B cell (primary cell): ENCODE measurements around the gene GSTM3. TPM values are rescaled to one million over a fixed set of nuclear protein-coding genes. Genes with fewer than 3 reads are reported as not detected.

Experiments used
- ATAC-seq: fragments of 200-7000 bp; cut with Tn5 transposase; one replicate; pipeline ENCODE4 v1.10.0; 2021; ENCODE audit warnings: low read depth, mild to moderate bottlenecking, moderate number of reproducible peaks, moderate library complexity
- CTCF ChIA-PET: fragments of 350-600 bp; sonication (Branson Sonifier 250); formaldehyde crosslinking; loops from one replicate; lab custom pipeline; 2021; ENCODE audit warnings: antibody characterized with exemption, inconsistent platforms; lab: Charles Lee
- POLR2A ChIA-PET: fragments of 350-600 bp; sonication (Branson Sonifier 250); formaldehyde crosslinking; loops from one replicate; lab custom pipeline; 2021; ENCODE audit warnings: antibody characterized with exemption; lab: Charles Lee
- DNase-seq: peaks from one replicate; pipeline ENCODE4 v3.0.0; 2013
- H2AFZ ChIP-seq: 2 replicates; pipeline ENCODE4 v1.6.1; 2012; ENCODE audit warnings: mild to moderate bottlenecking, low read depth, low read length; ENCODE audit not compliant: insufficient read depth, poor library complexity, severe bottlenecking
- H3K27ac ChIP-seq, 2 donors: 1 replicate in 1 of 2; 2 replicates in 1 of 2; pipeline ENCODE4 v1.5.1; 2012 to 2013; ENCODE audit warnings: low read length in 2 of 2, mild to moderate bottlenecking in 2 of 2, moderate library complexity in 1 of 2
- H3K27me3 ChIP-seq, 4 experiments: fragments of 200-600 bp in 1 of 4; sonication (generic) in 1 of 4; replicated peaks in 1 of 4; 1 replicate in 2 of 4; 2 replicates in 2 of 4; pipeline versions ENCODE4 v1.6.1 to v1.7.0; 2013 to 2016; ENCODE audit warnings: low read length in 3 of 4, mild to moderate bottlenecking in 2 of 4, mixed read lengths in 1 of 4, moderate library complexity in 1 of 4; ENCODE audit not compliant: insufficient read depth in 4 of 4, control insufficient read depth in 3 of 4; ENCODE audit errors: control extremely low read depth in 1 of 4
- H3K36me3 ChIP-seq, 2 experiments: replicated peaks in 1 of 2; 1 replicate in 1 of 2; 2 replicates in 1 of 2; pipeline versions ENCODE4 v1.6.1 to v1.7.1; 2013; ENCODE audit warnings: low read length in 1 of 2; ENCODE audit not compliant: insufficient read depth in 2 of 2, control insufficient read depth in 1 of 2; ENCODE audit errors: control extremely low read depth in 1 of 2, extremely low read depth in 1 of 2
- H3K4me1 ChIP-seq, 2 donors: fragments of 200-600 bp in 1 of 2; sonication (generic) in 1 of 2; 1 replicate in 1 of 2; 2 replicates in 1 of 2; pipeline versions ENCODE4 v1.5.1 to v1.6.1; 2013 to 2017; ENCODE audit warnings: low read length in 2 of 2; ENCODE audit not compliant: control insufficient read depth in 2 of 2, insufficient read depth in 2 of 2
- H3K4me2 ChIP-seq: replicated peaks from 2 replicates; pipeline ENCODE3; 2012; ENCODE audit warnings: mild to moderate bottlenecking, low read depth, low read length; ENCODE audit not compliant: poor library complexity, severe bottlenecking
- H3K4me3 ChIP-seq, 5 experiments: fragments of 200-600 bp in 1 of 5; sonication (generic) in 1 of 5; 1 replicate in 3 of 5; 2 replicates in 2 of 5; pipeline versions ENCODE4 v1.5.1 to v1.7.0; 2011 to 2016; ENCODE audit warnings: low read length in 4 of 5, mild to moderate bottlenecking in 4 of 5, low read depth in 2 of 5, control low read depth in 1 of 5, moderate library complexity in 1 of 5; ENCODE audit not compliant: insufficient read depth in 1 of 5; ENCODE audit errors: control extremely low read depth in 1 of 5, extremely low read depth in 1 of 5
- H3K79me2 ChIP-seq: fragments of 200-600 bp; sonication (generic); one replicate; pipeline ENCODE4 v1.6.0; 2016; ENCODE audit warnings: low read length; ENCODE audit not compliant: control insufficient read depth, insufficient read depth
- H3K9ac ChIP-seq: fragments of 200-600 bp; sonication (generic); 2 replicates; pipeline ENCODE4 v1.6.1; 2017; ENCODE audit warnings: mild to moderate bottlenecking, low read length, moderate library complexity
- H3K9me3 ChIP-seq, 3 donors: one replicate each; pipeline versions ENCODE4 v1.6.1 to v1.7.1; 2013; ENCODE audit warnings: low read length in 2 of 3; ENCODE audit not compliant: control insufficient read depth in 2 of 3, insufficient read depth in 1 of 3; ENCODE audit errors: control extremely low read depth in 1 of 3
- H4K20me1 ChIP-seq: 2 replicates; pipeline ENCODE4 v1.6.0; 2012; ENCODE audit warnings: mild to moderate bottlenecking, low read length; ENCODE audit not compliant: insufficient read depth, control insufficient read depth, poor library complexity, severe bottlenecking
- H3K27ac Mint-ChIP-seq: one replicate; pipeline ENCODE4 v1.8.0; 2021; ENCODE audit warnings: mixed read lengths
- H3K27me3 Mint-ChIP-seq: one replicate; pipeline ENCODE4 v1.8.0; 2021; ENCODE audit warnings: mixed read lengths
- H3K4me1 Mint-ChIP-seq: one replicate; pipeline ENCODE4 v1.8.0; 2021; ENCODE audit warnings: mixed read lengths
- H3K4me3 Mint-ChIP-seq: one replicate; pipeline ENCODE4 v1.8.0; 2021; ENCODE audit warnings: mixed read lengths
- H3K9me3 Mint-ChIP-seq: one replicate; pipeline ENCODE4 v1.8.0; 2022; ENCODE audit warnings: mixed read lengths; ENCODE audit not compliant: insufficient read depth
- CTCF ChIP-seq: fragments of 200-600 bp; IDR thresholded peaks from one replicate; pipeline ENCODE4 v1.8.0; 2022; ENCODE audit warnings: antibody characterized with exemption, mild to moderate bottlenecking
- EZH2 ChIP-seq: IDR thresholded peaks from 2 replicates; pipeline ENCODE4 v1.6.1; 2012; ENCODE audit warnings: borderline replicate concordance, low read depth, mild to moderate bottlenecking, moderate library complexity, low read length; ENCODE audit not compliant: insufficient read depth, poor library complexity, severe bottlenecking
- WGBS: methylation state at CpG from one replicate; pipeline ENCODE4 v1.1.5; 2013; ENCODE audit warnings: missing lambda C conversion rate; ENCODE audit not compliant: insufficient coverage; 5-methylcytosine and 5-hydroxymethylcytosine counted together
- intact Hi-C: fragments of 100-400 bp; cut with micrococcal nuclease; formaldehyde crosslinking; loops from one replicate; pipeline ENCODE4 v1.10.0; 2022
- polyA plus RNA-seq: library from polyadenylated mRNA; depleted of rRNA; stranded (reverse); fragments of >200 nt; gene quantifications from 2 replicates; pipeline ENCODE4 v1.2.3, GENCODE V29; 2012
- total RNA-seq, 2 donors: library from RNA; stranded (reverse); fragments of 120-200 nt in 1 of 2; gene quantifications; 1 replicate in 1 of 2; 2 replicates in 1 of 2; pipeline versions ENCODE4 v1.2.3 to v1.2.4, GENCODE V29; 2013 to 2022

The GSTM3 gene
- total and polyA plus RNA-seq, 2 donors (not counting 1 experiment from before 2014, with no cell fraction given): 1.9 to 2.8 TPM

DNA sequence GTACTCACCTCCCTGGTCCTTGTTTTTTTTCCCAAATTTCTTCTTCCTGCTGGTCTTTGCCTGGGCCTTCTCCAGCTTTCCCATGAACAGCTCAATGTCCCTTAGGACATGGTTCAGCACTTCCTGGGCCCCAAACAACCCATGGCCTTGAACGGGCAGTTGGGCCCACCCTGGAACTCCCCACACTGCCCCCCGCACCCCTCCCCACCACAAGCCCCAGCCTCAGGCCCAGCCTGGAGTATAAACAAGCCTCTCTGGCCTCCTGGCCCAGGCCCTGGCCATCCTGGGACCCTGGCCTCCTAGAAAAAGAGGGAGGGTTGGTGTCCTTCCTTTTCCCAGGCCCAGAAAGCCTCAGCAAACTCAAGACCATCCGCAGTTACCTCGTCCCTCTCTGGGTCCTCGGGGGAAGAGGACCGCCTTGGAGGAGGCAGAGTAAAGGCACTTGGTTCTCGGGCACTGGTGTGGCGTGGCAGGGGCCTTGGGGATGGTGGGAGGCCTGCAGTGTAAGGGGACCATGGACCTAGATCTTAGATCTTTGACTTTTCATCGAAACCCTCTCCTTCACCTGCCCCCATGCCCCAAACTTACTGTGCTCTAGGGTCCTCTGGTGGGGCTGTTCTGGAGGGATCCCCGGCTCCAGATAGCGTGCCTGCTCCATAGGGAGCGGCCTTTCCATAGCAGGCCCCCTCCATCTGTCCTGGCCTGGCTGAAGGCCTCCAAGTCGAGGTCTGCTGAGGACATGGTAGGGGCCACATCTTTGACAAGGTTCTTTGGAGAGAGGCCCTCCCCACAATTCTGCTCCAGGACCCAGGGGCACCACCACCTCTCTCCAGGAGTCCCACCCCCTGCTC, 17.3 kb upstream of the GSTM3 start:
- CTCF ChIA-PET: interaction anchor here (0.7 kb wide), 1 partner anchor 218 kb away, joined by 3 read pairs; no protein-coding TSS in a partner anchor
- ATAC-seq: no peak

More for the DNA sequence above, 17.3 kb upstream of the GSTM3 start:
- no peak overlapping the region for H3K4me2 ChIP-seq
- no peaks in the 10 kb centered on the region for H3K36me3 ChIP-seq
- intact Hi-C loops: no loop called here
- no peak overlapping the region for H3K27ac Mint-ChIP-seq
- POLR2A ChIA-PET: no interaction called here
- no peak for DNase-seq
- no peaks in the 10 kb centered on the region for H3K4me1 Mint-ChIP-seq
- H3K79me2 ChIP-seq: no peaks in the 10 kb centered on the region
- H3K9me3 ChIP-seq: no peaks in the 10 kb centered on the region
- WGBS: 85% methylated on average over 5 of the region's 13 CpGs
- no peak overlapping the region for H3K27ac ChIP-seq
- no peak overlapping the region for H2AFZ ChIP-seq
- no peaks in the 10 kb centered on the region for H3K9me3 Mint-ChIP-seq
- H3K4me3 ChIP-seq: no peak overlapping the region
- no peak overlapping the region for H3K9ac ChIP-seq
- no peaks in the 10 kb centered on the region for H3K27me3 ChIP-seq
- no peaks in the 10 kb centered on the region for H4K20me1 ChIP-seq
- no peak overlapping the region for H3K4me3 Mint-ChIP-seq
- H3K4me1 ChIP-seq: no peaks in the 10 kb centered on the region
- TF ChIP-seq CTCF (no peak), EZH2 (no peak)
- peaks cover 6% of the 10 kb centered on the region for H3K27me3 Mint-ChIP-seq
